BJ (cell line): ENCODE measurements around the gene PEX10. TPM values are rescaled to one million over a fixed set of nuclear protein-coding genes. Genes with fewer than 3 reads are reported as not detected.

Experiments used
- CTCF ChIA-PET: fragments of 350-600 bp; formaldehyde crosslinking; extraction: SDS; loops from one replicate; lab custom pipeline; 2021; ENCODE audit warnings: antibody characterized with exemption, inconsistent platforms; lab: Yijun Ruan, JAX
- POLR2A ChIA-PET: fragments of 300-600 bp; sonication (Branson Sonifier 250); formaldehyde crosslinking; extraction: SDS; loops from one replicate; lab custom pipeline; 2021; ENCODE audit warnings: antibody characterized with exemption; lab: Charles Lee
- DNase-seq: peaks from one replicate; pipeline ENCODE4 v3.0.0-alpha.2; 2011; ENCODE audit warnings: low read depth
- H3K27me3 ChIP-seq: 2 replicates; pipeline ENCODE4 v1.6.0; 2011; ENCODE audit warnings: low read length; ENCODE audit not compliant: control insufficient read depth, insufficient read depth
- H3K36me3 ChIP-seq: 2 replicates; pipeline ENCODE4 v1.5.1; 2011; ENCODE audit warnings: low read length; ENCODE audit not compliant: control insufficient read depth, insufficient read depth
- H3K4me3 ChIP-seq: 2 replicates; pipeline ENCODE4 v1.5.1; 2011; ENCODE audit warnings: low read depth, mild to moderate bottlenecking, control low read depth, low read length
- polyA plus RNA-seq: library from polyadenylated mRNA; depleted of rRNA; stranded (reverse); fragments of >200 nt; gene quantifications from 2 replicates; pipeline ENCODE4 v1.2.3, GENCODE V29; 2011; rRNA removed
- TF ChIP-seq, protein P1 (sequence below): IDR thresholded peaks from 2 replicates; pipeline ENCODE4 v1.5.1; 2011; ENCODE audit warnings: low read depth, mild to moderate bottlenecking, control low read depth, inconsistent platforms, low read length, moderate library complexity; ENCODE audit not compliant: insufficient read depth

Gene PEX10
- polyA plus RNA-seq, 1 experiment = 23.6 TPM

DNA sequence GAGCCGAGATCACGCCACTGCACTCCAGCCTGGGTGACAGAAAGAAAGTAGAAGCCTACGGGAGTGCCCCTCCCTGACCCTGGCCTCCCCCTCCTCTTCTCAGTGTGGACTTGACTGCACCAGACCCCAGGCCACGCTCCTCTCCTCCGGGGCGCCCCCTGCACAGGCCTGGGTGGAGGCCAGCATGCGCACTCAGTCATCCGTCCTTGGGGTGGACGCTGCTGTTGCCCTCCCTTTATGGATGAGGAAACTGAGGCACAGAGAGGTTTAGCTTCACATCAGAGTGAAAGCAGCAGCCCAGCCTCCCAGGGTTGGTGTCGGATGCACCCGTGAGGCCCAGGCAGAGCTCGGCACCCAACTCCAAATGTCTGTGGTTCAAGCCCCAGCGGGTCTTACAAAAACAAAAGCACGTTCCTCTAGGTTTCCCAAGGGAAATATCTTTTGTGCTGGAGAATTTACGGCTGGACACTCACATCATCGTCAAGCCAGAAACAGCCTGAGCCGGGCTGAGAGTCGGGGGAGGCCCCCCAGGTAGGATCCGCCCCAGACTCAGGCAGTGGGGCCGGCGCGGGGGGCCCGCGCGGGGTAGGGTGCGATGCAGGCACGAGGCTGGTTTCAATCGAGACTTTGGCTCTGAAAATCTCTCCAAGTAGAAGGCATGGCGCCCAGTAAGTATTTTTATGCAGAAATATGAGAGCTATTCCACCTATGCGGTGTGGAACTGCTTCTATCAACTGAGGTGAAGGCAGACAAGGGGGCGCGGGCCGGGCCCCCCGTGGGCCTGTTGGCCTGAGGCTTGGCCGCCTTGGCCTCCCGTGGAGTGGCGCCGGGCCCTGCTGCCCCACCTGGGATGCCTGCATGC is 57.6 kb downstream of the PEX10 start:
- DNase-seq = no peak
- ChIA-PET POLR2A (no interaction called here), CTCF (no interaction called here)
- no peak overlapping the region for H3K4me3 ChIP-seq
- TF ChIP-seq, protein P1, sequence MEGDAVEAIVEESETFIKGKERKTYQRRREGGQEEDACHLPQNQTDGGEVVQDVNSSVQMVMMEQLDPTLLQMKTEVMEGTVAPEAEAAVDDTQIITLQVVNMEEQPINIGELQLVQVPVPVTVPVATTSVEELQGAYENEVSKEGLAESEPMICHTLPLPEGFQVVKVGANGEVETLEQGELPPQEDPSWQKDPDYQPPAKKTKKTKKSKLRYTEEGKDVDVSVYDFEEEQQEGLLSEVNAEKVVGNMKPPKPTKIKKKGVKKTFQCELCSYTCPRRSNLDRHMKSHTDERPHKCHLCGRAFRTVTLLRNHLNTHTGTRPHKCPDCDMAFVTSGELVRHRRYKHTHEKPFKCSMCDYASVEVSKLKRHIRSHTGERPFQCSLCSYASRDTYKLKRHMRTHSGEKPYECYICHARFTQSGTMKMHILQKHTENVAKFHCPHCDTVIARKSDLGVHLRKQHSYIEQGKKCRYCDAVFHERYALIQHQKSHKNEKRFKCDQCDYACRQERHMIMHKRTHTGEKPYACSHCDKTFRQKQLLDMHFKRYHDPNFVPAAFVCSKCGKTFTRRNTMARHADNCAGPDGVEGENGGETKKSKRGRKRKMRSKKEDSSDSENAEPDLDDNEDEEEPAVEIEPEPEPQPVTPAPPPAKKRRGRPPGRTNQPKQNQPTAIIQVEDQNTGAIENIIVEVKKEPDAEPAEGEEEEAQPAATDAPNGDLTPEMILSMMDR = no peak
- no peaks in the 10 kb centered on the region for H3K36me3 ChIP-seq
- no peaks in the 10 kb centered on the region for H3K27me3 ChIP-seq

Other genes with a start within 250 kb of the PEX10 start
- gene FAAP20, start 217.8 kb downstream of the PEX10 start, polyA plus RNA-seq = 11.9 and 18.7 TPM in 2 replicates
- gene SKI, start 184.2 kb downstream of the PEX10 start, polyA plus RNA-seq = 5.1 and 6.3 TPM in 2 replicates
- 3.7 and 4.3 TPM in 2 replicates for gene MORN1, start 21.0 kb downstream of the PEX10 start, polyA plus RNA-seq
- gene RER1, start 20.7 kb downstream of the PEX10 start, polyA plus RNA-seq = 255 and 354 TPM in 2 replicates
- gene PLCH2, start 63.7 kb upstream of the PEX10 start, polyA plus RNA-seq = 0.06 TPM in 2 replicates
- 13.3 and 17.1 TPM in 2 replicates for gene PANK4, start 114.0 kb upstream of the PEX10 start, polyA plus RNA-seq
- not detected in 2 replicates for gene HES5, start 117.7 kb upstream of the PEX10 start, polyA plus RNA-seq
- 11.8 and 19.3 TPM in 2 replicates for gene TNFRSF14, start 143.8 kb upstream of the PEX10 start, polyA plus RNA-seq
- 9.8 and 16.1 TPM in 2 replicates for gene PRXL2B, start 174.2 kb upstream of the PEX10 start, polyA plus RNA-seq
- 0.17 TPM in 1 of 2 replicates, not detected in the other for gene MMEL1, start 220.5 kb upstream of the PEX10 start, polyA plus RNA-seq